CD4-positive, alpha-beta T cell treated with Interleukin-4 for 4 hours (primary cell): ENCODE results near the gene POLH.
"Not testable (repeated sequence)": the region's sequence is repeated elsewhere in the genome, so short reads cannot be mapped to it uniquely, and the experiment has no call there.

Source experiments
- DNase-seq: peaks from one replicate; pipeline ENCODE4 v3.0.0-alpha.2; 2020

POLH gene

GRCh38 chr6:43634702-43635303, 58.8 kb downstream of the POLH start:
- DNase-seq: no peak

GRCh38 chr6:43635387-43636307, 59.7 kb downstream of the POLH start, which contains the start of gene MAD2L1BP:
MAD2L1BP (plus strand) TSS chr6:43635840; CDS start chr6:43635876, 36 bp downstream.
- peak; percentile 80 for DNase-seq

GRCh38 chr6:43636308-43636659, 60.3 kb downstream of the POLH start:
- DNase-seq: no peak

GRCh38 chr6:43639984-43640800, 64.2 kb downstream of the POLH start:
- DNase-seq: no peak

GRCh38 chr6:43644940-43645612, 69.1 kb downstream of the POLH start, which contains the start of gene RSPH9:
RSPH9 (plus strand) TSS chr6:43645036; CDS start chr6:43645099, 63 bp downstream.
- DNase-seq: peak; percentile 61

- no peak for DNase-seq
Observed at GRCh38 chr6:43645613-43645964, 69.6 kb downstream of the POLH start.

GRCh38 chr6:43647613-43648012, 71.6 kb downstream of the POLH start:
- no peak for DNase-seq

- DNase-seq: no peak
Observed at GRCh38 chr6:43648248-43648647, 72.3 kb downstream of the POLH start.

GRCh38 chr6:43652822-43653221, 76.8 kb downstream of the POLH start:
- not testable (repeated sequence) for DNase-seq

- no peak for DNase-seq
Observed at GRCh38 chr6:43657221-43657802, 81.3 kb downstream of the POLH start.

GRCh38 chr6:43658161-43658560, 82.2 kb downstream of the POLH start:
- DNase-seq: no peak

- DNase-seq: not testable (repeated sequence)
Observed at GRCh38 chr6:43662948-43663347, 87.0 kb downstream of the POLH start.
